OCI-LY7 (cell line): Measurements from ENCODE around the gene TRMU.

ENCODE experiments used
- CTCF ChIP-seq: fragments of 200-600 bp; sonication (generic); conservative IDR thresholded peaks from 2 replicates; pipeline ENCODE4 v1.5.1; 2014; ENCODE audit warnings: mild to moderate bottlenecking, antibody characterized with exemption, low read length, moderate library complexity, mixed read lengths
- EZH2phosphoT487 ChIP-seq: fragments of 200-600 bp; sonication (generic); IDR thresholded peaks from 2 replicates; pipeline ENCODE4 v1.6.1; 2018; ENCODE audit warnings: low read depth, borderline replicate concordance, mild to moderate bottlenecking, mixed run types, antibody characterized with exemption, low read length, moderate library complexity, mixed read lengths

DNA sequence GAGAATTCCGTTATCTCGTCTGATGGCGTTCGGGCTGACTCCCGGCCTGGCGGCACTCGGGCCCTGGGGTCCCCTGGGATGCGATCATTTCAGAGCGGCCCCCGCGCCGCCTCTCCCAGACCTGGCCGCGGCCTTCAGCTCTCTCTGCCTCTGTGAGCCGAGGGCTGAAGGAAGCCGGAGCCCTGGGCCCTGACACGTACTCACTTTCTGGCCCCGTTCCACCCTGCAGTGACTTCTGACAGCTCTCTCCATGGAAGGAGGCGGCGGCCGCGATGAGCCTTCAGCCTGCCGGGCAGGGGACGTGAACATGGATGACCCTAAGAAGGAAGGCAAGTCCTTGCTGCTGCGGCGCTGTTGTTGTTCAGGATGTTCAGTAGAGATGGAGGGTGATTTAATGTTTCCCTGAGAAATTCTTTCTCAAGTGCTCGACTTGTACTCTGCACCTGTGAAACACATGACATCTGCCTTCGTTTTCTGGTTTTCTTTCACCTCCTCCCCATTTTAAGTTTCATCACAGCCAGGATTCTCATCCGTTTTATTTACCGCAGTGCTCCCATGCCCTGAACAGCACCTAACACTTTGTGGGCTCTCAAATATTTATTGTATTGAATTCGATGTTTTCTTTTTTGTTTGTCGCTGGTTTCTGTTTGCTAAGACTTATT is 38.2 kb upstream of the TRMU start:
- TF ChIP-seq CTCF (no peak), EZH2phosphoT487 (no peak)
